SK-N-SH (cell line): ENCODE measurements around the gene STARD5. TPM values are rescaled to one million over a fixed set of nuclear protein-coding genes. Genes with fewer than 3 reads are reported as not detected.
A peak's percentile ranks its signal among the peaks of the same experiment; 100 is the strongest.

Experiments used
- CTCF ChIA-PET: fragments of 300-600, 350-600 bp; formaldehyde crosslinking; extraction: SDS; loops from one replicate; lab custom pipeline; 2021; lab: Yijun Ruan, JAX
- POLR2A ChIA-PET: fragments of 350-600 bp; sonication (Branson Sonifier 250); formaldehyde crosslinking; extraction: SDS; loops from one replicate; lab custom pipeline; 2020; ENCODE audit warnings: antibody characterized with exemption, inconsistent platforms; lab: Yijun Ruan, JAX
- DNase-seq: peaks from one replicate; pipeline ENCODE4 v3.0.0; 2012
- H2AFZ ChIP-seq: fragments of 200-600 bp; sonication (generic); 2 replicates; pipeline ENCODE4 v1.8.1; 2016; ENCODE audit warnings: antibody characterized with exemption, mild to moderate bottlenecking, low read depth
- H3F3A ChIP-seq: fragments of 200-600 bp; sonication (generic); replicated peaks from 2 replicates; pipeline ENCODE3; 2016; ENCODE audit warnings: antibody characterized with exemption, mild to moderate bottlenecking; ENCODE audit not compliant: insufficient read depth
- H3K27ac ChIP-seq, 2 experiments: fragments of 200-500 bp in 1 of 2; fragments of 200-600 bp in 1 of 2; sonication (Bioruptor generic) in 1 of 2; sonication (generic), shearing (Covaris generic) in 1 of 2; 2 replicates each; pipeline versions ENCODE4 v1.5.1 to v1.6.1; 2014 to 2016; ENCODE audit warnings: low read depth in 2 of 2, inconsistent platforms in 1 of 2, low read length in 1 of 2, mild to moderate bottlenecking in 1 of 2, mixed read lengths in 1 of 2
- H3K27me3 ChIP-seq: fragments of 200-600 bp; sonication (generic), shearing (Covaris generic); 2 replicates; pipeline ENCODE4 v1.6.1; 2016; ENCODE audit warnings: mixed run types; ENCODE audit not compliant: insufficient read depth
- H3K36me3 ChIP-seq, 2 experiments: fragments of 200-500 bp in 1 of 2; fragments of 200-600 bp in 1 of 2; sonication (Bioruptor generic) in 1 of 2; sonication (generic) in 1 of 2; replicated peaks in 1 of 2; 2 replicates each; pipeline versions ENCODE3 to v1.5.1; 2014 to 2016; ENCODE audit warnings: low read length in 1 of 2, mild to moderate bottlenecking in 1 of 2; ENCODE audit not compliant: insufficient read depth in 2 of 2, control insufficient read depth in 1 of 2
- H3K4me1 ChIP-seq, 2 experiments: fragments of 200-500 bp in 1 of 2; fragments of 200-600 bp in 1 of 2; sonication (Bioruptor generic) in 1 of 2; sonication (generic), shearing (Covaris generic) in 1 of 2; 2 replicates each; pipeline versions ENCODE4 v1.5.1 to v1.6.1; 2014 to 2016; ENCODE audit warnings: low read depth in 1 of 2, low read length in 1 of 2, mixed run types in 1 of 2; ENCODE audit not compliant: insufficient read depth in 2 of 2, control insufficient read depth in 1 of 2
- H3K4me2 ChIP-seq: fragments of 200-600 bp; sonication (generic), shearing (Covaris generic); 2 replicates; pipeline ENCODE4 v1.6.1; 2017; ENCODE audit warnings: mixed run types
- H3K4me3 ChIP-seq, 2 experiments: fragments of 200-500 bp in 1 of 2; fragments of 200-600 bp in 1 of 2; sonication (Bioruptor generic) in 1 of 2; sonication (generic), shearing (Covaris generic) in 1 of 2; 2 replicates each; pipeline versions ENCODE4 v1.5.1 to v1.8.1; 2014 to 2016; ENCODE audit warnings: low read depth in 2 of 2, inconsistent platforms in 1 of 2, low read length in 1 of 2, mild to moderate bottlenecking in 1 of 2, mixed read lengths in 1 of 2, moderate library complexity in 1 of 2
- H3K79me2 ChIP-seq: fragments of 200-600 bp; sonication (generic); 2 replicates; pipeline ENCODE4 v1.8.1; 2017; ENCODE audit warnings: mild to moderate bottlenecking; ENCODE audit not compliant: insufficient read depth
- H3K9ac ChIP-seq: fragments of 200-600 bp; sonication (generic); 2 replicates; pipeline ENCODE4 v1.6.1; 2017; ENCODE audit warnings: mixed run types
- H3K9me2 ChIP-seq: fragments of 200-600 bp; sonication (generic); 2 replicates; pipeline ENCODE4 v1.6.1; 2017; ENCODE audit warnings: mixed run types
- H3K9me3 ChIP-seq: fragments of 200-600 bp; sonication (generic); 2 replicates; pipeline ENCODE4 v1.6.1; 2017; ENCODE audit warnings: mixed run types, mild to moderate bottlenecking, moderate library complexity
- H4K20me1 ChIP-seq: fragments of 200-600 bp; sonication (generic); 2 replicates; pipeline ENCODE4 v1.6.1; 2017; ENCODE audit warnings: mild to moderate bottlenecking, mixed run types; ENCODE audit not compliant: insufficient read depth
- CHD2 ChIP-seq: fragments of 150-350 bp; IDR thresholded peaks from 2 replicates; pipeline ENCODE4 v1.6.1; 2018; ENCODE audit warnings: low read length; ENCODE audit not compliant: partially characterized antibody
- EP300 ChIP-seq, 2 experiments: IDR thresholded peaks; 2 replicates each; pipeline versions ENCODE4 v1.4.0 to v1.6.1; 2012; ENCODE audit warnings: borderline replicate concordance in 1 of 2, low read depth in 1 of 2, low read length in 1 of 2
- FOSL2 ChIP-seq: IDR thresholded peaks from 2 replicates; pipeline ENCODE4 v1.4.0; 2012; ENCODE audit warnings: low read depth, mild to moderate bottlenecking, moderate library complexity, borderline replicate concordance
- FOXJ3 ChIP-seq: sonication (generic); formaldehyde crosslinking; IDR thresholded peaks from 2 replicates; pipeline ENCODE4 v1.5.1; 2020; ENCODE audit warnings: mild to moderate bottlenecking, missing genetic modification reagents
- GABPA ChIP-seq: IDR thresholded peaks from 2 replicates; pipeline ENCODE4 v1.4.0; 2012; ENCODE audit warnings: low read depth, mild to moderate bottlenecking
- GATA2 ChIP-seq: sonication (generic); formaldehyde crosslinking; IDR thresholded peaks from 2 replicates; pipeline ENCODE4 v1.5.0; 2020; ENCODE audit warnings: mild to moderate bottlenecking, missing genetic modification reagents
- JUND ChIP-seq: IDR thresholded peaks from 2 replicates; pipeline ENCODE4 v1.4.0; 2012
- MEF2A ChIP-seq: IDR thresholded peaks from 2 replicates; pipeline ENCODE4 v1.4.0; 2012; ENCODE audit warnings: low read depth, borderline replicate concordance
- NRF1 ChIP-seq: IDR thresholded peaks from 2 replicates; pipeline ENCODE4 v1.6.1; 2012; ENCODE audit warnings: low read depth, mild to moderate bottlenecking, low read length
- RAD21 ChIP-seq: IDR thresholded peaks from 2 replicates; pipeline ENCODE4 v1.6.1; 2012; ENCODE audit warnings: mild to moderate bottlenecking, low read length
- RXRA ChIP-seq: IDR thresholded peaks from 2 replicates; pipeline ENCODE4 v1.4.0; 2012; ENCODE audit warnings: low read depth, mild to moderate bottlenecking, borderline replicate concordance
- SIN3A ChIP-seq: IDR thresholded peaks from 2 replicates; pipeline ENCODE4 v1.6.1; 2012; ENCODE audit warnings: low read depth, mild to moderate bottlenecking, low read length, moderate library complexity, borderline replicate concordance
- TAF1 ChIP-seq: IDR thresholded peaks from 2 replicates; pipeline ENCODE4 v1.6.1; 2012; ENCODE audit warnings: low read depth, mild to moderate bottlenecking, low read length, moderate library complexity, borderline replicate concordance
- TCF12 ChIP-seq: IDR thresholded peaks from 2 replicates; pipeline ENCODE4 v1.4.0; 2012
- WGBS: methylation state at CpG from one replicate; pipeline ENCODE4 v1.1.6; 2017; ENCODE audit warnings: low lambda C conversion rate; 5-methylcytosine and 5-hydroxymethylcytosine counted together
- polyA plus RNA-seq, 3 experiments: library from polyadenylated mRNA; depleted of rRNA; stranded (reverse); fragments of >200 nt; gene quantifications; 2 replicates each; pipeline ENCODE4 v1.2.3, GENCODE V29; 2012
- TF ChIP-seq, protein P1 (sequence below): IDR thresholded peaks from 2 replicates; pipeline ENCODE4 v1.4.0; 2012; ENCODE audit warnings: low read depth, borderline replicate concordance
- TF ChIP-seq, protein P2 (sequence below): fragments of 150-350 bp; IDR thresholded peaks from 2 replicates; pipeline ENCODE4 v1.6.1; 2016; ENCODE audit warnings: mild to moderate bottlenecking, low read depth, low read length
- TF ChIP-seq, protein P3 (sequence below): IDR thresholded peaks from 2 replicates; pipeline ENCODE4 v1.4.0; 2012; ENCODE audit warnings: low read depth
- TF ChIP-seq, protein P4 (sequence below): IDR thresholded peaks from 2 replicates; pipeline ENCODE4; 2012
- TF ChIP-seq, protein P5 (sequence below): IDR thresholded peaks from 2 replicates; pipeline ENCODE4 v1.4.0; 2012; ENCODE audit warnings: low read depth, borderline replicate concordance
- TF ChIP-seq, protein P6 (sequence below): IDR thresholded peaks from 2 replicates; pipeline ENCODE4 v1.6.1; 2012; ENCODE audit warnings: mild to moderate bottlenecking, low read depth, low read length, moderate library complexity

The STARD5 gene
- polyA plus RNA-seq, 1 of the 3 experiments (the other 2 are of a cell fraction), result 1.6 TPM

DNA sequence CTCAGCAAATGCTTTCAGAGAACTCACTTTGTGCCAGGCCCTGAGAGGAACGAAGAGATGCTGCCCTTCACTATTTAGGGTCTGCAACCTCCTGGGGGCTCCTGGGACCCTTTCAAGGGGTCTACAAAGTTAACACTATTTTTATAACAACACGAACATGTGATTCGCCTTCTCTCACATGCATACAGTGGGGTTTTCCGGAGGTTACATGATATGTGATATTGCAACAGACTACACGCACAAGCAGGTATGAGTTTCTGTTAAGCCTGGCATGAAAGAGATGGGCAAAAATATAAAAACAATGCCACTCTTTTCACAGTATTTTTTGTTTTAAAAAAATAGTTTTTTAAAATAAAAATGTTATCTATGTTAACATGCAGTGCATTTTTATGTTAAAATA lies 10.3 kb downstream of the STARD5 start (continued):
- TF ChIP-seq, protein P1, sequence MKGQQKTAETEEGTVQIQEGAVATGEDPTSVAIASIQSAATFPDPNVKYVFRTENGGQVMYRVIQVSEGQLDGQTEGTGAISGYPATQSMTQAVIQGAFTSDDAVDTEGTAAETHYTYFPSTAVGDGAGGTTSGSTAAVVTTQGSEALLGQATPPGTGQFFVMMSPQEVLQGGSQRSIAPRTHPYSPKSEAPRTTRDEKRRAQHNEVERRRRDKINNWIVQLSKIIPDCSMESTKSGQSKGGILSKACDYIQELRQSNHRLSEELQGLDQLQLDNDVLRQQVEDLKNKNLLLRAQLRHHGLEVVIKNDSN, result no peak
- TF ChIP-seq CHD2 (no peak), MEF2A (no peak), FOXJ3 (CRISPR knock-in tag) (no peak), NRF1 (no peak), GABPA (no peak), RAD21 (no peak), GATA2 (CRISPR knock-in tag) (no peak), JUND (no peak), TAF1 (no peak)
- TF ChIP-seq, protein P2, sequence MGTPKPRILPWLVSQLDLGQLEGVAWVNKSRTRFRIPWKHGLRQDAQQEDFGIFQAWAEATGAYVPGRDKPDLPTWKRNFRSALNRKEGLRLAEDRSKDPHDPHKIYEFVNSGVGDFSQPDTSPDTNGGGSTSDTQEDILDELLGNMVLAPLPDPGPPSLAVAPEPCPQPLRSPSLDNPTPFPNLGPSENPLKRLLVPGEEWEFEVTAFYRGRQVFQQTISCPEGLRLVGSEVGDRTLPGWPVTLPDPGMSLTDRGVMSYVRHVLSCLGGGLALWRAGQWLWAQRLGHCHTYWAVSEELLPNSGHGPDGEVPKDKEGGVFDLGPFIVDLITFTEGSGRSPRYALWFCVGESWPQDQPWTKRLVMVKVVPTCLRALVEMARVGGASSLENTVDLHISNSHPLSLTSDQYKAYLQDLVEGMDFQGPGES, result no peak
- TF ChIP-seq, protein P3, sequence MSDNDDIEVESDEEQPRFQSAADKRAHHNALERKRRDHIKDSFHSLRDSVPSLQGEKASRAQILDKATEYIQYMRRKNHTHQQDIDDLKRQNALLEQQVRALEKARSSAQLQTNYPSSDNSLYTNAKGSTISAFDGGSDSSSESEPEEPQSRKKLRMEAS, result no peak

DNA sequence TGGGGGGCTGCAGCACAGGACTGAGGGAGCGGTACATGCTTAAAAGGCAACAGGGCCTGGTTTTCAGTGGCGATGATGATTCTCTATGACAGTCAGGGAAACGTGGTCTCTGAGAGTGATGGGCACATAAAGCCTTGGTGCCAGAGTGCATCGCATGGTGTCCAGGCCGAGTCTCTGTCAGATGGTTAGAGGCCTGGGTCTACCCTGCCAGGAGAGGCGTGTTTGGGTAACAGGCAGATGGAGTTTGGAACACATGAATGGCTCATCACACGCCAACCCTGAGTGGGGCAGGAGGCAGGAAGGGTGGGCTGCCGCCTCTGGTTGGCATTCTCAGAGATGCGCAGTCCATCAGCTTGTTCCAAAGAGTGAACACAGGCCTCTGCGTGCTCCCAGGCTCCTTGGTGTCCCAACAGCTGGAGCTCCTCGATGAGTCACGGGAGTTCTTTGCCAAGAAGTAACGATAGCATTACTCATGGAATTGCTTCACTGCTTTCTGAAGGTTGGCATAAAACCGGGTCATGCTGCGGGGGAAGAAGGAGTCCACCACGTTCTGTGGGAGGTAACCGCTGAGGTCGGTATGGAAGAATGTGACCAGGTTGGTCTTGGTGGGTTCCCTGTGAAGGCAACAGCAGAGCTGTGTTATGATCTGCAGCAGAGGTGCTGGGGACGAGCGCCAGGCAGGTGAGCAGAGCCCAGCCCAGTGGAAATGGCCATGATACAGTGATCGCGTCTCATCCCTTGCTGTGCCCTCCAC lies 11.0 kb downstream of the STARD5 start:
- ChIA-PET POLR2A (no interaction called here), CTCF (no interaction called here)
- no peak for DNase-seq
- Histone ChIP-seq H3K27ac (peak overlapping the region in 1 of 2 experiments; percentile 80; a peak in 2 of 4 replicates), H3K4me3 (no peak overlapping the region), H3K4me1 (peaks cover 0 to 14% of the 10 kb centered on the region in 2 experiments; a peak in 1 of 4 replicates), H3K27me3 (no peaks in the 10 kb centered on the region), H3K9me2 (no peaks in the 10 kb centered on the region), H2AFZ (no peak overlapping the region; the same call in 1 of the 2 replicates), H3K4me2 (peak overlapping the region; percentile 44; the same call in 1 of the 2 replicates), H3K9me3 (no peaks in the 10 kb centered on the region), H4K20me1 (no peaks in the 10 kb centered on the region), H3K36me3 (no peaks in the 10 kb centered on the region), H3K79me2 (no peaks in the 10 kb centered on the region), H3F3A (peaks cover 9% of the 10 kb centered on the region), H3K9ac (no peak overlapping the region)
- WGBS, result 63% methylated on average over 15 of the region's 22 CpGs
- TF ChIP-seq MEF2A (peak; percentile 9; the same call in 1 of the 2 replicates), EP300 (IDR thresholded peaks at IDR 0.05; ENCODE audit: borderline replicate concordance in 1 of 2, low read depth in 1 of 2, low read length in 1 of 2) (peak in 1 of 2 experiments; percentile 78; a peak in 1 of 4 replicates), RXRA (peak; percentile 68; the same call in 1 of the 2 replicates), SIN3A (peak; percentile 59; the same call in 1 of the 2 replicates), TCF12 (peak; percentile 95), FOSL2 (peak; percentile 99), RAD21 (no peak)
- TF ChIP-seq, protein P3, result peak; percentile 90
- TF ChIP-seq, protein P4, sequence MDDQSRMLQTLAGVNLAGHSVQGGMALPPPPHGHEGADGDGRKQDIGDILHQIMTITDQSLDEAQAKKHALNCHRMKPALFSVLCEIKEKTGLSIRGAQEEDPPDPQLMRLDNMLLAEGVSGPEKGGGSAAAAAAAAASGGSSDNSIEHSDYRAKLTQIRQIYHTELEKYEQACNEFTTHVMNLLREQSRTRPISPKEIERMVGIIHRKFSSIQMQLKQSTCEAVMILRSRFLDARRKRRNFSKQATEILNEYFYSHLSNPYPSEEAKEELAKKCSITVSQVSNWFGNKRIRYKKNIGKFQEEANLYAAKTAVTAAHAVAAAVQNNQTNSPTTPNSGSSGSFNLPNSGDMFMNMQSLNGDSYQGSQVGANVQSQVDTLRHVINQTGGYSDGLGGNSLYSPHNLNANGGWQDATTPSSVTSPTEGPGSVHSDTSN, result peak; percentile 86
- TF ChIP-seq, protein P5, sequence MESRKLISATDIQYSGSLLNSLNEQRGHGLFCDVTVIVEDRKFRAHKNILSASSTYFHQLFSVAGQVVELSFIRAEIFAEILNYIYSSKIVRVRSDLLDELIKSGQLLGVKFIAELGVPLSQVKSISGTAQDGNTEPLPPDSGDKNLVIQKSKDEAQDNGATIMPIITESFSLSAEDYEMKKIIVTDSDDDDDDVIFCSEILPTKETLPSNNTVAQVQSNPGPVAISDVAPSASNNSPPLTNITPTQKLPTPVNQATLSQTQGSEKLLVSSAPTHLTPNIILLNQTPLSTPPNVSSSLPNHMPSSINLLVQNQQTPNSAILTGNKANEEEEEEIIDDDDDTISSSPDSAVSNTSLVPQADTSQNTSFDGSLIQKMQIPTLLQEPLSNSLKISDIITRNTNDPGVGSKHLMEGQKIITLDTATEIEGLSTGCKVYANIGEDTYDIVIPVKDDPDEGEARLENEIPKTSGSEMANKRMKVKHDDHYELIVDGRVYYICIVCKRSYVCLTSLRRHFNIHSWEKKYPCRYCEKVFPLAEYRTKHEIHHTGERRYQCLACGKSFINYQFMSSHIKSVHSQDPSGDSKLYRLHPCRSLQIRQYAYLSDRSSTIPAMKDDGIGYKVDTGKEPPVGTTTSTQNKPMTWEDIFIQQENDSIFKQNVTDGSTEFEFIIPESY, result no peak
- TF ChIP-seq, protein P6, sequence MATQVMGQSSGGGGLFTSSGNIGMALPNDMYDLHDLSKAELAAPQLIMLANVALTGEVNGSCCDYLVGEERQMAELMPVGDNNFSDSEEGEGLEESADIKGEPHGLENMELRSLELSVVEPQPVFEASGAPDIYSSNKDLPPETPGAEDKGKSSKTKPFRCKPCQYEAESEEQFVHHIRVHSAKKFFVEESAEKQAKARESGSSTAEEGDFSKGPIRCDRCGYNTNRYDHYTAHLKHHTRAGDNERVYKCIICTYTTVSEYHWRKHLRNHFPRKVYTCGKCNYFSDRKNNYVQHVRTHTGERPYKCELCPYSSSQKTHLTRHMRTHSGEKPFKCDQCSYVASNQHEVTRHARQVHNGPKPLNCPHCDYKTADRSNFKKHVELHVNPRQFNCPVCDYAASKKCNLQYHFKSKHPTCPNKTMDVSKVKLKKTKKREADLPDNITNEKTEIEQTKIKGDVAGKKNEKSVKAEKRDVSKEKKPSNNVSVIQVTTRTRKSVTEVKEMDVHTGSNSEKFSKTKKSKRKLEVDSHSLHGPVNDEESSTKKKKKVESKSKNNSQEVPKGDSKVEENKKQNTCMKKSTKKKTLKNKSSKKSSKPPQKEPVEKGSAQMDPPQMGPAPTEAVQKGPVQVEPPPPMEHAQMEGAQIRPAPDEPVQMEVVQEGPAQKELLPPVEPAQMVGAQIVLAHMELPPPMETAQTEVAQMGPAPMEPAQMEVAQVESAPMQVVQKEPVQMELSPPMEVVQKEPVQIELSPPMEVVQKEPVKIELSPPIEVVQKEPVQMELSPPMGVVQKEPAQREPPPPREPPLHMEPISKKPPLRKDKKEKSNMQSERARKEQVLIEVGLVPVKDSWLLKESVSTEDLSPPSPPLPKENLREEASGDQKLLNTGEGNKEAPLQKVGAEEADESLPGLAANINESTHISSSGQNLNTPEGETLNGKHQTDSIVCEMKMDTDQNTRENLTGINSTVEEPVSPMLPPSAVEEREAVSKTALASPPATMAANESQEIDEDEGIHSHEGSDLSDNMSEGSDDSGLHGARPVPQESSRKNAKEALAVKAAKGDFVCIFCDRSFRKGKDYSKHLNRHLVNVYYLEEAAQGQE, result peak; percentile 15; the same call in 1 of the 2 replicates
